Psoas muscle (tissue), 8 donors: ENCODE data around the gene CRACDL. TPM values are rescaled to one million over a fixed set of nuclear protein-coding genes. Genes with fewer than 3 reads are reported as not detected.

Source experiments
- ATAC-seq, 4 donors: fragments of 200-7000 bp; cut with Tn5 transposase; one replicate each; pipeline ENCODE4 v1.9.1; 2020; ENCODE audit warnings: moderate library complexity in 3 of 4, mild to moderate bottlenecking in 2 of 4
- DNase-seq, 2 donors: peaks; one replicate each; pipeline ENCODE4 v3.0.0-alpha.2; 2020
- H3K27ac ChIP-seq: fragments of 200-600 bp; one replicate; pipeline ENCODE4 v1.8.0; 2022
- H3K27me3 ChIP-seq, 3 donors: fragments of 200-600 bp in 1 of 3; one replicate each; pipeline versions ENCODE4 v1.6.1 to v1.8.0; 2013 to 2022; ENCODE audit warnings: low read length in 2 of 3, mild to moderate bottlenecking in 2 of 3, moderate library complexity in 1 of 3; ENCODE audit not compliant: insufficient read depth in 3 of 3
- H3K36me3 ChIP-seq, 2 donors: fragments of 200-600 bp in 1 of 2; one replicate each; pipeline versions ENCODE4 v1.6.1 to v1.8.0; 2013 to 2022; ENCODE audit warnings: low read depth in 1 of 2, mild to moderate bottlenecking in 1 of 2, moderate library complexity in 1 of 2; ENCODE audit not compliant: insufficient read depth in 1 of 2
- H3K4me1 ChIP-seq: fragments of 200-600 bp; one replicate; pipeline ENCODE4 v1.8.0; 2022
- H3K4me3 ChIP-seq: fragments of 200-600 bp; one replicate; pipeline ENCODE4 v1.8.0; 2022; ENCODE audit warnings: mild to moderate bottlenecking
- H3K9me3 ChIP-seq: fragments of 200-600 bp; one replicate; pipeline ENCODE4 v1.8.0; 2022
- CTCF ChIP-seq: fragments of 200-600 bp; IDR thresholded peaks from one replicate; pipeline ENCODE4 v1.8.0; 2022; ENCODE audit warnings: antibody characterized with exemption
- WGBS, 3 donors: extraction: QIAGEN DNeasy Blood & Tissue Kit; methylation state at CpG; one replicate each; pipeline versions ENCODE4 v1.1.6 to v1.1.7; 2013; 5-methylcytosine and 5-hydroxymethylcytosine counted together
- intact Hi-C, 2 donors: fragments of 100-400 bp; cut with DNase I; formaldehyde crosslinking; loops; one replicate each; pipeline versions ENCODE4 v1.11.0 to v1.14.2; 2022
- polyA plus RNA-seq, 3 donors: library from polyadenylated mRNA; stranded (reverse); fragments of 200-250 nt; gene quantifications; one replicate each; pipeline ENCODE4 v1.2.3, GENCODE V29; 2013
- total RNA-seq, 4 donors: library from RNA; stranded (reverse); fragmentation: NEBNext Ultra II Directional in 2 of 4; extraction: Animal tissue kit (Norgen Biotek cat#: 25700) in 2 of 4; gene quantifications; one replicate each; pipeline versions ENCODE4 v1.2.1 to v1.2.4, GENCODE V29; 2021 to 2023
- donor health status: healthy with polysubstance abuse.
- donor health status: DM: no; HTN: no; CAD: no; lungs with moderate emphysema.
- donor health status: Bipolar disorder and iron deficiency.
- donor health status: healthy.
- donor health status: DM: yes; HTN: yes; CAD: no.
- donor health status: DM: no; HTN: no; CAD: no.
- donor health status: DM: no; HTN: no; CAD: no.
- donor health status: DM: yes; HTN: yes; CAD: no.

Gene CRACDL
- total and polyA plus RNA-seq, 7 donors, result 0.97 to 3.1 (median 2.3) TPM

GRCh38 chr2:98824256-98825019, 111.6 kb downstream of the CRACDL start:
- WGBS, 3 donors, result 60 to 75% (median 70%) methylated on average over 2 of the region's 2 CpGs
- DNase-seq (no peak), ATAC-seq (no peak)
- H3K36me3 ChIP-seq, result no peaks in the 10 kb centered on the region
- H3K9me3 ChIP-seq, result no peaks in the 10 kb centered on the region
- intact Hi-C loops, result loop anchor here in 1 of 2 donors (5.0 kb wide), 1 partner anchor 92 kb away; the partner anchor contains the start of gene MGAT4A
- TF ChIP-seq CTCF, result no peak
- peak overlapping the region; percentile 46 for H3K27ac ChIP-seq
- H3K4me3 ChIP-seq, result no peak overlapping the region
- H3K27me3 ChIP-seq, result peaks cover 0 to 28% (median 15%) of the 10 kb centered on the region in 3 donors
- no peaks in the 10 kb centered on the region for H3K4me1 ChIP-seq

GRCh38 chr2:98823196-98824170, 112.5 kb downstream of the CRACDL start:
- ATAC-seq (peak; percentile 21 to 45 (median 37)), DNase-seq (no peak)
- Histone ChIP-seq H3K36me3 (no peaks in the 10 kb centered on the region), H3K4me3 (peak overlapping the region; percentile 63), H3K9me3 (no peaks in the 10 kb centered on the region), H3K4me1 (no peaks in the 10 kb centered on the region), H3K27me3 (peaks cover 0 to 28% (median 15%) of the 10 kb centered on the region in 3 donors), H3K27ac (peak overlapping the region; percentile 67)
- TF ChIP-seq CTCF, result no peak
- WGBS, 3 donors, result 15 to 22% (median 19%) methylated on average over 18 to 40 of the region's 40 CpGs
- intact Hi-C loops, result loop anchor here in 1 of 2 donors (5.0 kb wide), 1 partner anchor 91 kb away; the partner anchor contains the start of gene MGAT4A

GRCh38 chr2:98822301-98823164, 113.5 kb downstream of the CRACDL start:
- intact Hi-C loops, result loop anchor here in 1 of 2 donors (5.0 kb wide), 1 partner anchor 90 kb away; the partner anchor contains the start of gene MGAT4A
- Histone ChIP-seq H3K27me3 (peaks cover 0 to 28% (median 16%) of the 10 kb centered on the region in 3 donors), H3K9me3 (no peaks in the 10 kb centered on the region), H3K4me1 (no peaks in the 10 kb centered on the region), H3K36me3 (no peaks in the 10 kb centered on the region), H3K27ac (peak overlapping the region; percentile 67), H3K4me3 (peak overlapping the region; percentile 63)
- WGBS, 3 donors, result 10 to 21% (median 13%) methylated on average over 52 to 117 of the region's 117 CpGs
- DNase-seq (peak; percentile 53 to 69), ATAC-seq (peak; percentile 58 to 84 (median 70))
- TF ChIP-seq CTCF, result peak; percentile 17

- no peak for TF ChIP-seq CTCF
- H3K27ac ChIP-seq, result peak overlapping the region; percentile 67
- H3K9me3 ChIP-seq, result no peaks in the 10 kb centered on the region
- intact Hi-C loops, result loop anchor here in 1 of 2 donors (5.0 kb wide), 1 partner anchor 89 kb away; the partner anchor contains the start of gene MGAT4A
- ATAC-seq (peak in 1 of 4 donors; percentile 15), DNase-seq (no peak)
- no peaks in the 10 kb centered on the region for H3K36me3 ChIP-seq
- no peaks in the 10 kb centered on the region for H3K4me1 ChIP-seq
- H3K4me3 ChIP-seq, result peak overlapping the region; percentile 63
- whole genome bisulfite sequencing, 3 donors, result 92 to 95% (median 93%) methylated on average over 30 to 38 of the region's 38 CpGs
- peaks cover 0 to 28% (median 16%) of the 10 kb centered on the region in 3 donors for H3K27me3 ChIP-seq
These were observed 114.3 kb downstream of the CRACDL start for GRCh38 chr2:98821629-98822135.
